ENCODE data around the gene SMPD3.
A peak's percentile ranks its signal among the peaks of the same experiment; 100 is the strongest.

Gene SMPD3

GRCh38 chr16:68368301-68368888 is 79.9 kb downstream of the SMPD3 start:
- DNase-seq: peak in 1 of 2 experiments; percentile 46

- peak in 1 of 2 experiments; percentile 19 for DNase-seq
Observed at GRCh38 chr16:68367891-68368290, 80.4 kb downstream of the SMPD3 start.

- no peak for DNase-seq
Observed at GRCh38 chr16:68367440-68367839, 80.9 kb downstream of the SMPD3 start.

GRCh38 chr16:68367030-68367429 is 81.3 kb downstream of the SMPD3 start:
- peak; percentile 60 to 65 for DNase-seq

GRCh38 chr16:68366062-68366461 is 82.2 kb downstream of the SMPD3 start:
- DNase-seq: peak in 1 of 2 experiments; percentile 17

GRCh38 chr16:68365167-68365817 is 83.0 kb downstream of the SMPD3 start:
- DNase-seq: no peak

GRCh38 chr16:68364561-68364998 is 83.7 kb downstream of the SMPD3 start:
- DNase-seq: peak in 1 of 2 experiments; percentile 20

GRCh38 chr16:68363658-68364521 is 84.4 kb downstream of the SMPD3 start:
- no peak for DNase-seq

GRCh38 chr16:68362947-68363657 is 85.2 kb downstream of the SMPD3 start:
- peak in 1 of 2 experiments; percentile 17 for DNase-seq

- peak in 1 of 2 experiments; percentile 18 for DNase-seq
Observed at GRCh38 chr16:68362262-68362913, 85.9 kb downstream of the SMPD3 start.

GRCh38 chr16:68361485-68361884 is 86.8 kb downstream of the SMPD3 start:
- DNase-seq: no peak

GRCh38 chr16:68360956-68361355 is 87.4 kb downstream of the SMPD3 start:
- no peak for DNase-seq

GRCh38 chr16:68360547-68360946 is 87.8 kb downstream of the SMPD3 start:
- DNase-seq: no peak

- DNase-seq: peak in 1 of 2 experiments; percentile 19
Observed at GRCh38 chr16:68359398-68360191, 88.7 kb downstream of the SMPD3 start.

GRCh38 chr16:68358951-68359350 is 89.4 kb downstream of the SMPD3 start:
- DNase-seq: no peak

- no peak for DNase-seq
Observed at GRCh38 chr16:68357923-68358322, 90.4 kb downstream of the SMPD3 start.

- no peak for DNase-seq
Observed at GRCh38 chr16:68357521-68357922, 90.8 kb downstream of the SMPD3 start.

- no peak for DNase-seq
Observed at GRCh38 chr16:68356919-68357286, 91.4 kb downstream of the SMPD3 start.

GRCh38 chr16:68356249-68356918 is 91.9 kb downstream of the SMPD3 start:
- DNase-seq: peak; percentile 76 to 80

- peak in 1 of 2 experiments; percentile 32 for DNase-seq
Observed at GRCh38 chr16:68355447-68356248, 92.7 kb downstream of the SMPD3 start.

Data from activated T-cell treated with anti-CD3 and anti-CD28 coated beads, Interleukin-2, amount 50 U/mL, for 48 hours (primary cell).